ENCODE results near the gene S100A9. TPM values are rescaled to one million over a fixed set of nuclear protein-coding genes. Genes with fewer than 3 reads are reported as not detected.

Gene S100A9
- total RNA-seq, 1 experiment from 2014 or later: 0.44 TPM

GRCh38 chr1:153361480-153362109 is 3.9 kb downstream of the S100A9 start:
- intact Hi-C loops (cut with micrococcal nuclease; ENCODE audit: unreplicated experiment): no loop called here
- ChIA-PET CTCF (no interaction called here), POLR2A (no interaction called here)
- TF ChIP-seq POLR2AphosphoS5 (IDR thresholded peaks at IDR 0.05; ENCODE audit: low read depth, low read length) (no peak), SIN3A (IDR thresholded peaks at IDR 0.05; ENCODE audit: borderline replicate concordance, insufficient read depth, low read depth, low read length) (no peak), REST (IDR thresholded peaks at IDR 0.05; ENCODE audit: insufficient read depth in 1 of 2, low read depth in 2 of 2, low read length in 1 of 2) (no peak), CTCF (IDR thresholded peaks at IDR 0.05) (no peak), TCF7L2 (IDR thresholded peaks at IDR 0.05; ENCODE audit: low read depth, low read length) (no peak)
- in situ Hi-C loops (cut with HindIII; ENCODE audit: low pct_unique_long_range_greater_than_20kb, low sequenced_read_pairs): loop anchor here (25.0 kb wide), 1 partner anchor 251 kb away; the partner anchor contains the start of genes S100A14 and S100A16
- H3K36me3 ChIP-seq (ENCODE audit: control insufficient read depth, insufficient read depth, low read length): no peaks in the 10 kb centered on the region
- no peak for DNase-seq (ENCODE audit: low read depth, low spot score)
- BruUV-seq (replicated peaks): no TSS peak
- H3K27me3 ChIP-seq (ENCODE audit: control insufficient read depth, insufficient read depth, low read length): no peaks in the 10 kb centered on the region
- H3K4me3 ChIP-seq (ENCODE audit: low read depth in 2 of 2, low read length in 2 of 2): no peak overlapping the region
- no peaks in the 10 kb centered on the region for H3K9me3 ChIP-seq (ENCODE audit: control insufficient read depth, insufficient read depth, low read depth, low read length)
- no peak overlapping the region for H3K27ac ChIP-seq (ENCODE audit: low read length)
- no peak for ATAC-seq
- H3K4me1 ChIP-seq (ENCODE audit: control insufficient read depth, insufficient read depth, low read length): no peaks in the 10 kb centered on the region

GRCh38 chr1:153362187-153362775 is 4.6 kb downstream of the S100A9 start:
- DNase-seq (ENCODE audit: low read depth, low spot score) (no peak), ATAC-seq (no peak)
- intact Hi-C loops (cut with micrococcal nuclease; ENCODE audit: unreplicated experiment): no loop called here
- Histone ChIP-seq H3K27ac (ENCODE audit: low read length) (no peak overlapping the region), H3K4me3 (ENCODE audit: low read depth in 2 of 2, low read length in 2 of 2) (no peak overlapping the region), H3K4me1 (ENCODE audit: control insufficient read depth, insufficient read depth, low read length) (no peaks in the 10 kb centered on the region), H3K27me3 (ENCODE audit: control insufficient read depth, insufficient read depth, low read length) (no peaks in the 10 kb centered on the region), H3K9me3 (ENCODE audit: control insufficient read depth, insufficient read depth, low read depth, low read length) (no peaks in the 10 kb centered on the region), H3K36me3 (ENCODE audit: control insufficient read depth, insufficient read depth, low read length) (no peaks in the 10 kb centered on the region)
- ChIA-PET POLR2A (no interaction called here), CTCF (interaction anchor here (0.7 kb wide), 1 partner anchor 188 kb away, joined by 4 read pairs; no protein-coding TSS in a partner anchor)
- BruUV-seq (replicated peaks): no TSS peak
- in situ Hi-C loops (cut with HindIII; ENCODE audit: low pct_unique_long_range_greater_than_20kb, low sequenced_read_pairs): loop anchor here (25.0 kb wide), 1 partner anchor 250 kb away; the partner anchor contains the start of genes S100A14 and S100A16
- no peak for TF ChIP-seq SIN3A (IDR thresholded peaks at IDR 0.05; ENCODE audit: borderline replicate concordance, insufficient read depth, low read depth, low read length)
- TF ChIP-seq REST (IDR thresholded peaks at IDR 0.05; ENCODE audit: insufficient read depth in 1 of 2, low read depth in 2 of 2, low read length in 1 of 2): no peak
- no peak for TF ChIP-seq POLR2AphosphoS5 (IDR thresholded peaks at IDR 0.05; ENCODE audit: low read depth, low read length)
- no peak for TF ChIP-seq CTCF (IDR thresholded peaks at IDR 0.05)
- TF ChIP-seq TCF7L2 (IDR thresholded peaks at IDR 0.05; ENCODE audit: low read depth, low read length): no peak

Measured in Panc1 (cell line).